ENCODE measurements around the gene PIGV.

DNA sequence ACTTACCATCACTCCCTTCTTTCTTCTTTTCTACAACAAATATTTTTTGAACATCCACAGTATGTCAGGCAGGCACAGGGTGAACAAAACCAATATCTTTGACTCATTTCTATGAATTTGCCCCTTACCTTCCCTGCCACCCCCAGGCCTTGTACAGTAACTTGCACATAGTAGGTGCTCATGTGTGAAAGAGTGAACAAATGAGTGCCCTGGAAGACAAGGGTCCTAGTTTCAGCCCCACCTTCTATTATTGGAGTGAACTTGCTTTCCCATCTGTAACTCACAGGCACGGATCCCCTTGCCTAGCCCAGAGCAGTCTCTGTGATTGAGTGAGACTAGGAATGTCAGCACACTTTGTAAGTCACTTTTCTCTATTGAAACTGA lies 51.6 kb downstream of the PIGV start:
- TF ChIP-seq, protein P1, sequence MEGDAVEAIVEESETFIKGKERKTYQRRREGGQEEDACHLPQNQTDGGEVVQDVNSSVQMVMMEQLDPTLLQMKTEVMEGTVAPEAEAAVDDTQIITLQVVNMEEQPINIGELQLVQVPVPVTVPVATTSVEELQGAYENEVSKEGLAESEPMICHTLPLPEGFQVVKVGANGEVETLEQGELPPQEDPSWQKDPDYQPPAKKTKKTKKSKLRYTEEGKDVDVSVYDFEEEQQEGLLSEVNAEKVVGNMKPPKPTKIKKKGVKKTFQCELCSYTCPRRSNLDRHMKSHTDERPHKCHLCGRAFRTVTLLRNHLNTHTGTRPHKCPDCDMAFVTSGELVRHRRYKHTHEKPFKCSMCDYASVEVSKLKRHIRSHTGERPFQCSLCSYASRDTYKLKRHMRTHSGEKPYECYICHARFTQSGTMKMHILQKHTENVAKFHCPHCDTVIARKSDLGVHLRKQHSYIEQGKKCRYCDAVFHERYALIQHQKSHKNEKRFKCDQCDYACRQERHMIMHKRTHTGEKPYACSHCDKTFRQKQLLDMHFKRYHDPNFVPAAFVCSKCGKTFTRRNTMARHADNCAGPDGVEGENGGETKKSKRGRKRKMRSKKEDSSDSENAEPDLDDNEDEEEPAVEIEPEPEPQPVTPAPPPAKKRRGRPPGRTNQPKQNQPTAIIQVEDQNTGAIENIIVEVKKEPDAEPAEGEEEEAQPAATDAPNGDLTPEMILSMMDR (conservative IDR thresholded peaks at IDR 0.05 in 1 of 2, IDR thresholded peaks at IDR 0.05 in 1 of 2; ENCODE audit: extremely low read depth in 1 of 2, insufficient read depth in 1 of 2, low read depth in 1 of 2, low read length in 2 of 2) = no peak
- TF ChIP-seq EZH2 (IDR thresholded peaks at IDR 0.05; ENCODE audit: borderline replicate concordance, low read length) = no peak
